IPS-NIHi11 (cell line): Measurements from ENCODE around the gene GLS2.
"Not testable (repeated sequence)": the region's sequence is repeated elsewhere in the genome, so short reads cannot be mapped to it uniquely, and the experiment has no call there.

Experiments used
- DNase-seq: peaks from one replicate; pipeline ENCODE4 v3.0.0; 2012; ENCODE audit warnings: mixed read lengths, low spot score

Gene GLS2

GRCh38 chr12:56488041-56488955 is at the start of gene GLS2:
TSS of gene GLS2 (minus strand) at chr12:56488161. CDS start at chr12:56488118, 43 bp downstream.
- peak; percentile 95 for DNase-seq

- no peak for DNase-seq
Measured at GRCh38 chr12:56537546-56537945, 49.6 kb upstream of the GLS2 start.

DNA sequence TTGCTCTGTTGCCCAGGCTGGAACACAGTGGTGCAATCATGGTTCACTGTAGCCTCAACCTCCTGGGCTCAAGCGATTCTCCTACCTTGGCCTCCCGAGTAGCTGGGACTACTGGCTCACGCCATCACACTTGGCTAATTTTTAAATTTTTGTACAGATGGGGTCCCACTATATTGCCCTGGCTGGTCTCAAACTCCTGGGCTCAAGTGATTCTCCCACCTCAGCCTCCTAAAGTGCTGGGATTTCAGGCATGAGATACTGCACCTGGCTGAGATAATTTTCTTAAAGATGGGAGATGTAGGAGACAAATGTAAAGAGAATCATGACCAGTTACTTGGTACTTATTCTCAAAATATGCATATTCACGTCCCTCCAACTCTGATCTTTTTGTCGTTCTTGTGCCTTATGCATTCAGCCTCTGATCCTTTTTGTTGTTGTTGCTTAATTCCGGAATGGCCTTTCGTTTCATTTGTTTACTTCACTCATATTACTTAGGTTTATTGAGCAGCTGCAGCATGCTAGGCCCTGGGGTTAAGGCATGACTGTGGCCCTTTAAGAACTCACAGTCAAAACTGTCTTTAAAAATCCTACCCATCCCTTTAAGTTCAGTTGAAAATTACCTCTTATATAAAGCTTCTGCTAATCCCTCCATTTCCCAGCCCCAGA is 42.6 kb upstream of the GLS2 start:
- DNase-seq = no peak

DNA sequence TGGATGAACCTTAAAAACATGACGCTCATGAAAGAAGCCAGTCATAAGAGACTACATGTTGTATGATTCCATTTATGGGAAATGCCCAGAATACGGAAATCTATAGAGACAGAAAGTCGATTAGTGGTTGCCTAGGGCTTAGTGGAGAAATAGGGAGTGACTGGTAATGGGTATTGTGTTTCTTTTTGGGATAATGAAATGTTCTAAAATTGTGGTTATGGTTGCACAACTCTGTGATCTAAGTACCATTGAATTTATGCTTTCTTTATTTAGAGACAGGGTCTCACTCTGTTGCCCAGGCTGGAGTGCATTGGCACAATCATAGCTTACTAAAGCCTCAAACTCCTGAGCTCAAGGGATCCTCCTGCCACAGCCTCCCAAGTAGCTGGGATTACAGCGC is 41.7 kb upstream of the GLS2 start:
- no peak for DNase-seq

DNA sequence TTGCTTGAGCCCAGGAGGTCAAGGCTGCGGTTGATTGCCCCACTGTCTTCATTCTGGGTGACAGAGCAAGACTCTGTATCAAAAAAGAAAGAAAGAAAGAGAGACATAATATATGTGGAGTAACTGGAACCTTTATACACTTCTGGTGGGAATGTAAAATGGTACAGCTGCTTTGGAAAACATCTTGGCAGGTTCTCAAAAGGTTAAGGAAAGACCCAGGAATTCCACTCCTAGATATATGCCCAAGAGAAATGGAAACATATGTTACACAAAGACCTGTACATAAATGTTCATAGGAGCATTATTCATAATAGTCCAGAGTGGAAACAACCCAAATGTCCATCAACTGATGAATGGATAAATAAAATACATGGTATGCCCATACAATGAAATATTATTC is 40.9 kb upstream of the GLS2 start:
- no peak for DNase-seq

DNA sequence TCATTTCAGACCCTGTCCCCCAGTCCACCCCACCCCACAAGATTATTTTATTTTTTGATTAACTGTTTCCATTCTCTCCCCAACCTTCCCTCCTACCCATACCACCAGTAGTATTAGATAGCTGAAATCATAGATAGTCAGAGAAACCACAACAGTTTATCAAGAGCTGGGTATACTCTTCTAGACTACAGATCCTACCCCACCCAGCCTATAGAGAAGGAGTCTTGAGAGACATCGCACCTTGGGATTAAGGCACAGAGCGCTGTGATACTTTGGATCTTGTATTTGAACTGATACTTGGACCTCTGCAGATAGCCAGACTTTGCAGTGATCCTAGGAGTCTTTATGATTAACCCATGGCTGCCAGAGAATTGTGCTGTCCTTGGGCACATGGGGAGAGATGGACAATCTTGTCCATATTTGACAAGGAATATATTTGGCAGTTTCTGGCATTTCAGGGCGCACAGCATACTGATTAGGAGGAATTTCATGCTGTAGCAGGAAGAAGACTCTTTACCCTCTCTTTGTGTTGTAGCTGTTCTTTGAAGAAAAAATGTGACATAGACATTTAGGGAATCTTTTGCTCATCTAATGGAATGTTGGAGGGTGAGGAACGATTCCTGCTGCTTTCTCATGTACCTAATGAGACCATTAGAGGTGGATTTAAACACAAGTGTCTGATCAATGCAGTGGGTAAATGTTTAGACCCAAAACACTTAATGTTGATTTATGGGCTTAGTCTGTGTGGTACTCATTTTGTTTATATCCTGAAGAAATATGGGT is 34.6 kb upstream of the GLS2 start:
- no peak for DNase-seq

- peak; percentile 84 for DNase-seq
Measured at GRCh38 chr12:56521590-56522371, 33.8 kb upstream of the GLS2 start, which contains the start of gene RBMS2. TSS of gene RBMS2 (plus strand) at chr12:56521820. CDS start at chr12:56522024, 204 bp downstream.

DNA sequence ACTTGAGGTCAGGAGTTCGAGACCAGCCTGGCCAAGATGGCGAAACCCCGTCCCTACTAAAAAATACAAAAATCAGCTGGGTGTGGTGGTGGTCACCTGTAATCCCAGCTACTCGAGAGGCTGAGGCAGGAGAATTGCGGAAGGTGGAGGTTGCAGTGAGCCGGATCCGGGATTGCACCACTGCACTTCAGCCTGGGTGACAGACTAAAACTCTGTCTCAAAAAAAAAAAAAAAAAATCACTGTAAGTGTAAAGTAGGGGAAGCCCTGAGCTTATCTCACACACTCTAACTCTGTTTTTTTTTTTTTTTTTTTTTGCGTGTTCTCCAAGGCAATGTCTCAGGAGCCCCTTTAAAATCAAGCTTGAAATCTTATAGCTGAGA is 33.2 kb upstream of the GLS2 start:
- no peak for DNase-seq

- no peak for DNase-seq
Measured at GRCh38 chr12:56520506-56520905, 32.5 kb upstream of the GLS2 start.

DNA sequence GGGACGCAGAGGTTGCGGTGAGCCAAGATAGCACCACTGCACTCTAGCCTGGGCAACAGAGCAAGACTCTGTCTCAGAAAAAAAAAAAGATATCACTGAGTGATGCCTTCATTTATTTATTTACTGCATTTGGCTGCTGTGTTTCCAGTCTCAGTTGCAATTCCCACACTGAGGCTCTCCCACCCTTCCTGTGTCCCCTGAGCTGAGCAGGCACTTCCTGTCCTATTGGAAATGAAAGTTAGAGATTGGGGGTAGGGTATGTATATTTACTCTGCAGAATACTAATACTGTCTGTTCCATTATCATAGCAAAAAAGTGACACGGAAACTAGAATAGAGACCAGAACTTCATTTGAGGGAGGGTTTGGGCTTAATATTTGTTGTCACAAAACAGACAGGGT is 32.1 kb upstream of the GLS2 start:
- no peak for DNase-seq

GRCh38 chr12:56518570-56518969 is 30.6 kb upstream of the GLS2 start:
- no peak for DNase-seq

- no peak for DNase-seq
Measured at GRCh38 chr12:56517854-56518253, 29.9 kb upstream of the GLS2 start.

DNA sequence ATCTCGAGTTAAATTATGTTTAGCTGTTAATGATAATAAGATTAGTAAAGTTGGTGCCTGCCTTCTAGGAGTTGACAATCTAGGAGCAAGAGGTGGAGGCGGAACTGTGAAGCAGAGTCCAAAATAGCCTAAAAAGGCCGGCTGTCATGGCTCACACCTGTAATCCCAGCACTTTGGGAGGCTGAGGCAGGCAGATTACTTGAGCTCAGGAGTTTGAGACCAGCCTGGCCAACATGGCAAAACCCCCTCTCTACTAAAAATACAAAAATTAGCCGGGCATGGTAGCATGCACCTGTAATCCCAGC is 26.0 kb upstream of the GLS2 start:
- not testable (repeated sequence) for DNase-seq

DNA sequence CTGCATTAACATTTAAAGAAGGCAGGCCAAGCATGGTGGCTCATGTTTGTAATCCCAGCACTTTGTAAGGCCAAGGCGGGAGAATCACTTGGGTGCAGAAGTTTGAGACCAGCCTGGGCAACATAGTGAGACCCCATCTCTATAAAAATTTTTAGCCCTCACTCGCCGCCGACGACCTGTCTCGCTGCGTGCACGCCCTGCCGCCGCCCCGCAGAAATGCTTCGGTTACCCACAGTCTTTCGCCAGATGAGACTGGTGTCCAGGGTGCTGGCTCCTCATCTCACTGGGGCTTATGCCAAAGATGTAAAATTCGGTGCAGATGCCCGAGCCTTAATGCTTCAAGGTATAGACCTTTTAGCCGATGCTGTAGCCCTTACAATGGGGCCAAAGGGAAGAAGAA is 22.8 kb upstream of the GLS2 start:
- DNase-seq = no peak

- not testable (repeated sequence) for DNase-seq
Measured at GRCh38 chr12:56499879-56500278, 11.9 kb upstream of the GLS2 start.

- not testable (repeated sequence) for DNase-seq
Measured at GRCh38 chr12:56499452-56499851, 11.5 kb upstream of the GLS2 start.

DNA sequence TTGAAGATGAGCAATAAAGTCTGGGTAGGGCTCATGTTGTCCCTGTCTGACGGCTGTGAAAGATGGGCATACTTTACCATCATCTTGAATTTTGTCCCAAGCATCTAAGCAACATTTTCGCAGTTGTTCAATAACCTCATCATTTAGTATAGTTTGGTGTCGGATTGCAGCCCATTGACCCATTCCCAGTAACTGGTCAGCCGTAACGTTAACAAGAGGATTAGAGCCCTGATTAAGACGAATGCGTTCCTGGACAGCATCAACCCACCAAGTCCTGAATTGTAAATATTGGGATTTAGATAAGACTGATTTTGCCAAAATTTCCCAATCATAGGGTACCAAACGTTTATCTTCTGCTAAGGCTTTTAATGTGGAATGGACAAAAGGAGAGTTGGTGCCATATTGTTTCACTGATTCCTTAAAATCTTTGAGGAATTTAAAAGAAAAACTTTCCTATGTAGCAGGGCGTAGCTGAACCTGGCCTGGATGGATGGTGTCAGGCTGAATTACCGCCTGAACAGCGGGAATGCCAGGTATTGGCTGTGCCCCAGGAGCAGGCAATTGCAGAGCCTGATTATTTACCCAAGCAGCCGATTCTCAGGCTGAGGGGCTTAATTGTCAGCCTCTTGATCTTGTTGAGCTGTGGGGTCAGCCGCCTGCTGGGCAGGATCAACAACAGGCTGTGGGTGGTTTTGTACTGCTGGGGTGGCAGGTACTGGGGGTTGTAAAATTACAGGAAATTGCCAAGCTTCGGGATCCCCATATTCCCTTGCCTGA is 10.4 kb upstream of the GLS2 start:
- DNase-seq = not testable (repeated sequence)

DNA sequence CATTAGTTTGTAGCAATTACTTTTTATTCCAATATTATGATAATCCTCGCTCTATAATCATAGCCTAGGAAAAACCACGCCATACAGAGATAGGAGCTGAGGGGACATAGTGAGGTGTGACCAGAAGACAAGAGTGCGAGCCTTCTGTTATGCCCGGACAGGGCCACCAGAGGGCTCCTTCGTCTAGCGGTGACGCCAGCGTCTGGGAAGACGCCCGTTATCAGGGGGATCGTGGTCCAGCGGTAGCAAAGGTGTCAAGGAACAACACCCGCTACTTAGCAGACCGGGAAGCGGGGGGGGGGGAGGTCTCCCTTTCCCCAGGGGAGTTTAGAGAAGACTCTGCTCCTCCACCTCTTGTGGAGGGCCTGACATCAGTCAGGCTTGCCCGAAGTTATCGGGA is 8.7 kb upstream of the GLS2 start:
- not testable (repeated sequence) for DNase-seq

GRCh38 chr12:56494481-56494880 is 6.5 kb upstream of the GLS2 start:
- not testable (repeated sequence) for DNase-seq

DNA sequence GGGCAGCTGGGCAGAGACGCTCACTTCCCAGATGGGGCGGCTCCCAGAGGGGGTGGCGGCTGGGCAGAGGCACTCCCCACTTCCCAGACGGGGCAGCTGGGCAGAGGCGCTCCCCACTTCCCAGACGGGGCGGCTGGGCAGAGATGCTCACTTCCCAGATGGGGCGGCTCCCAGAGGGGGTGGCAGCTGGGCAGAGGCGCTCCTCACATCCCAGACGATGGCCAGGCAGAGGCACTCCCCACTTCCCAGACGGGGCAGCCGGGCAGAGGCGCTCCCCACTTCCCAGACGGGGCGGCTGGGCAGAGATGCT is 6.1 kb upstream of the GLS2 start:
- not testable (repeated sequence) for DNase-seq

DNA sequence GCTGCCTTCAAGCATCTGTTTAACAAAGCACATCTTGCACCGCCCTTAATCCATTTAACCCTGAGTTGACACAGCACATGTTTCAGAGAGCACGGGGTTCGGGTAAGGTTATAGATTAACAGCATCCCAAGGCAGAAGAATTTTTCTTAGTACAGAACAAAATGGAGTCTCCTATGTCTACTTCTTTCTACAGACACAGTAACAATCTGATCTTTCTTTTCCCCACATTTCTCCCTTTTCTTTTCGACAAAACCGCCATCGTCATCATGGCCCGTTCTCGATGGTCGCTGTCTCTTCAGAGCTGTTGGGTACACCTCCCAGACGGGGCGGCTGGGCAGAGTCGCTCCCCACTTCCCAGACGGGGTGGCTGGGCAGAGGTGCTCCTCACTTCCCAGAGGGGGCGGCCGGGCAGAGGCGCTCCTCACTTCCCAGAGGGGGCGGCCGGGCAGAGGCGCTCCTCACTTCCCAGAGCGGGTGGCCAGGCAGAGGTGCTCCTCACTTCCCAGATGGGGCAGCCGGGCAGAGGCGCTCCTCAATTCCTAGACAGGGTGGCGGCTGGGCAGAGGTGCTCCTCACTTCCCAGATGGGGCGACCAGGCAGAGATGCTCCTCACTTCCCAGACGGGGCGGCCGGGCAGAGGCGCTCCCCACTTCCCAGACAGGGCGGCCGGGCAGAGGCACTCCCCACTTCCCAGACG is 5.6 kb upstream of the GLS2 start:
- not testable (repeated sequence) for DNase-seq
